K562 (cell line): Measurements from ENCODE around the gene F8A1.

ENCODE experiments used
- ARID2 ChIP-seq: fragments of 450-650 bp; IDR thresholded peaks from 2 replicates; pipeline ENCODE4 v1.6.1; 2017; ENCODE audit warnings: antibody characterized with exemption, mild to moderate bottlenecking
- CBFB ChIP-seq: sonication (generic); formaldehyde crosslinking; IDR thresholded peaks from 2 replicates; pipeline ENCODE4 v1.4.0; 2020; ENCODE audit warnings: mild to moderate bottlenecking, missing genetic modification reagents
- CBX8 ChIP-seq: fragments of 200-600 bp; sonication (generic); IDR thresholded peaks from 2 replicates; pipeline ENCODE4 v1.6.1; 2012; ENCODE audit warnings: borderline replicate concordance, mixed run types, low read depth, mild to moderate bottlenecking, moderate library complexity, mixed read lengths, low read length, control low read depth, inconsistent platforms; ENCODE audit not compliant: poor library complexity, severe bottlenecking; ENCODE audit errors: extremely low read depth
- FOXM1 ChIP-seq, 2 experiments: fragments of 450-650 bp in 1 of 2; sonication (generic) in 1 of 2; formaldehyde crosslinking in 1 of 2; IDR thresholded peaks; 2 replicates each; pipeline versions ENCODE4 v1.6.1 to v1.9.0; 2017 to 2022; ENCODE audit warnings: low read depth in 2 of 2, mild to moderate bottlenecking in 2 of 2, missing genetic modification reagents in 1 of 2, moderate library complexity in 1 of 2
- PHF8 ChIP-seq: fragments of 200-600 bp; sonication (generic); IDR thresholded peaks from 2 replicates; pipeline ENCODE4 v1.6.1; 2012; ENCODE audit warnings: mixed run types, mild to moderate bottlenecking, inconsistent platforms, low read length, moderate library complexity, borderline replicate concordance
- POLR2A ChIP-seq: fragments of 450-650 bp; conservative IDR thresholded peaks from 2 replicates; pipeline ENCODE4 v1.6.1; 2016
- TRIM28 ChIP-seq: fragments of 450-650 bp; IDR thresholded peaks from 2 replicates; pipeline ENCODE4 v1.6.1; 2017
- ZNF445 ChIP-seq: fragments of 250-450 bp; sonication (Bioruptor Pico); IDR thresholded peaks from 2 replicates; pipeline ENCODE4 v1.4.0; 2020; ENCODE audit warnings: low read depth, mild to moderate bottlenecking, moderate library complexity
- TF ChIP-seq, protein P1 (sequence below): fragments of 450-650 bp; formaldehyde crosslinking; IDR thresholded peaks from 2 replicates; pipeline ENCODE4 v1.4.0; 2022; ENCODE audit warnings: missing genetic modification characterization
- TF ChIP-seq, protein P2 (sequence below), 3 experiments: IDR thresholded peaks in 2 of 3; conservative IDR thresholded peaks in 1 of 3; 2 replicates each; pipeline ENCODE4 v1.5.1; 2011 to 2012; ENCODE audit warnings: low read length in 3 of 3, mild to moderate bottlenecking in 3 of 3, control low read depth in 2 of 3, improper control_type of control experiment in 1 of 3, inconsistent platforms in 1 of 3, low read depth in 1 of 3, mixed read lengths in 1 of 3, moderate library complexity in 1 of 3; ENCODE audit not compliant: insufficient read depth in 2 of 3
- TF ChIP-seq, protein P3 (sequence below): sonication (generic); formaldehyde crosslinking; IDR thresholded peaks from 2 replicates; pipeline ENCODE4 v1.5.0; 2020; ENCODE audit warnings: missing genetic modification reagents
- TF ChIP-seq, protein P4 (sequence below), 3 experiments: fragments of 200-800 bp in 1 of 3; fragments of 250-450 bp in 1 of 3; fragments of 450-650 bp in 1 of 3; sonication (Bioruptor Pico) in 1 of 3; sonication (Bioruptor generic) in 1 of 3; formaldehyde crosslinking in 1 of 3; IDR thresholded peaks; 2 replicates each; pipeline versions ENCODE4 v1.6.1 to v1.8.0; 2016 to 2022; ENCODE audit warnings: mild to moderate bottlenecking in 2 of 3, missing genetic modification characterization in 2 of 3, missing compliant biosample characterization in 1 of 3, moderate library complexity in 1 of 3
- TF ChIP-seq, protein P5 (sequence below): fragments of 450-650 bp; conservative IDR thresholded peaks from 2 replicates; pipeline ENCODE4 v1.6.1; 2016; ENCODE audit warnings: missing genetic modification characterization, low read depth, mild to moderate bottlenecking, missing compliant biosample characterization, moderate library complexity

DNA sequence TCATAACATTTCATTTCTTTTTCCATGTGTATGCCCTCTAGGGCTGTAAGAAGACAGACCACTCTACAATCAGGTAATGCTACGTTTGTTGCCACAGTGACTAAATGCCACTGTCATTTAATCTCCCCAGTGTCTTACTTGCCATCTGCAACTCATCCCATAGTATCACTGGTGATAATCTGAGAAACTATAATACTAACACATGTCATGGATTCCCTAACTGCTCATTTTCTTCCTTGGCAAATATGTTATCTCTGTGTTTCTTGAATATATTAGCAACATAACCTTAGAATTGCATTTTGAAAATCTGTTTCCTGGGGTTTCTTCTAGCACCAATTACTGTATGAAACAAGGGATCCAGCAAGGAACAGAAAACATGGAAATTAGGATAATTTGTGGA, 6.1 kb downstream of the F8A1 start:
- TF ChIP-seq, protein P1, sequence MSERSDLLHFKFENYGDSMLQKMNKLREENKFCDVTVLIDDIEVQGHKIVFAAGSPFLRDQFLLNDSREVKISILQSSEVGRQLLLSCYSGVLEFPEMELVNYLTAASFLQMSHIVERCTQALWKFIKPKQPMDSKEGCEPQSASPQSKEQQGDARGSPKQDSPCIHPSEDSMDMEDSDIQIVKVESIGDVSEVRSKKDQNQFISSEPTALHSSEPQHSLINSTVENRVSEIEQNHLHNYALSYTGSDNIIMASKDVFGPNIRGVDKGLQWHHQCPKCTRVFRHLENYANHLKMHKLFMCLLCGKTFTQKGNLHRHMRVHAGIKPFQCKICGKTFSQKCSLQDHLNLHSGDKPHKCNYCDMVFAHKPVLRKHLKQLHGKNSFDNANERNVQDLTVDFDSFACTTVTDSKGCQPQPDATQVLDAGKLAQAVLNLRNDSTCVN (CRISPR knock-in tag), result no peak
- TF ChIP-seq, protein P2, sequence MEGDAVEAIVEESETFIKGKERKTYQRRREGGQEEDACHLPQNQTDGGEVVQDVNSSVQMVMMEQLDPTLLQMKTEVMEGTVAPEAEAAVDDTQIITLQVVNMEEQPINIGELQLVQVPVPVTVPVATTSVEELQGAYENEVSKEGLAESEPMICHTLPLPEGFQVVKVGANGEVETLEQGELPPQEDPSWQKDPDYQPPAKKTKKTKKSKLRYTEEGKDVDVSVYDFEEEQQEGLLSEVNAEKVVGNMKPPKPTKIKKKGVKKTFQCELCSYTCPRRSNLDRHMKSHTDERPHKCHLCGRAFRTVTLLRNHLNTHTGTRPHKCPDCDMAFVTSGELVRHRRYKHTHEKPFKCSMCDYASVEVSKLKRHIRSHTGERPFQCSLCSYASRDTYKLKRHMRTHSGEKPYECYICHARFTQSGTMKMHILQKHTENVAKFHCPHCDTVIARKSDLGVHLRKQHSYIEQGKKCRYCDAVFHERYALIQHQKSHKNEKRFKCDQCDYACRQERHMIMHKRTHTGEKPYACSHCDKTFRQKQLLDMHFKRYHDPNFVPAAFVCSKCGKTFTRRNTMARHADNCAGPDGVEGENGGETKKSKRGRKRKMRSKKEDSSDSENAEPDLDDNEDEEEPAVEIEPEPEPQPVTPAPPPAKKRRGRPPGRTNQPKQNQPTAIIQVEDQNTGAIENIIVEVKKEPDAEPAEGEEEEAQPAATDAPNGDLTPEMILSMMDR (IDR thresholded peaks at IDR 0.05 in 2 of 3, conservative IDR thresholded peaks at IDR 0.05 in 1 of 3; ENCODE audit: insufficient read depth in 2 of 3, low read depth in 1 of 3, low read length in 3 of 3), result no peak
- TF ChIP-seq ARID2, result no peak
- TF ChIP-seq, protein P3, sequence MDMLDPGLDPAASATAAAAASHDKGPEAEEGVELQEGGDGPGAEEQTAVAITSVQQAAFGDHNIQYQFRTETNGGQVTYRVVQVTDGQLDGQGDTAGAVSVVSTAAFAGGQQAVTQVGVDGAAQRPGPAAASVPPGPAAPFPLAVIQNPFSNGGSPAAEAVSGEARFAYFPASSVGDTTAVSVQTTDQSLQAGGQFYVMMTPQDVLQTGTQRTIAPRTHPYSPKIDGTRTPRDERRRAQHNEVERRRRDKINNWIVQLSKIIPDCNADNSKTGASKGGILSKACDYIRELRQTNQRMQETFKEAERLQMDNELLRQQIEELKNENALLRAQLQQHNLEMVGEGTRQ (CRISPR knock-in tag), result no peak
- TF ChIP-seq FOXM1 (IDR thresholded peaks at IDR 0.05; ENCODE audit: low read depth), result no peak
- TF ChIP-seq FOXM1 (CRISPR knock-in tag; IDR thresholded peaks at IDR 0.05; ENCODE audit: low read depth), result no peak
- TF ChIP-seq, protein P4, sequence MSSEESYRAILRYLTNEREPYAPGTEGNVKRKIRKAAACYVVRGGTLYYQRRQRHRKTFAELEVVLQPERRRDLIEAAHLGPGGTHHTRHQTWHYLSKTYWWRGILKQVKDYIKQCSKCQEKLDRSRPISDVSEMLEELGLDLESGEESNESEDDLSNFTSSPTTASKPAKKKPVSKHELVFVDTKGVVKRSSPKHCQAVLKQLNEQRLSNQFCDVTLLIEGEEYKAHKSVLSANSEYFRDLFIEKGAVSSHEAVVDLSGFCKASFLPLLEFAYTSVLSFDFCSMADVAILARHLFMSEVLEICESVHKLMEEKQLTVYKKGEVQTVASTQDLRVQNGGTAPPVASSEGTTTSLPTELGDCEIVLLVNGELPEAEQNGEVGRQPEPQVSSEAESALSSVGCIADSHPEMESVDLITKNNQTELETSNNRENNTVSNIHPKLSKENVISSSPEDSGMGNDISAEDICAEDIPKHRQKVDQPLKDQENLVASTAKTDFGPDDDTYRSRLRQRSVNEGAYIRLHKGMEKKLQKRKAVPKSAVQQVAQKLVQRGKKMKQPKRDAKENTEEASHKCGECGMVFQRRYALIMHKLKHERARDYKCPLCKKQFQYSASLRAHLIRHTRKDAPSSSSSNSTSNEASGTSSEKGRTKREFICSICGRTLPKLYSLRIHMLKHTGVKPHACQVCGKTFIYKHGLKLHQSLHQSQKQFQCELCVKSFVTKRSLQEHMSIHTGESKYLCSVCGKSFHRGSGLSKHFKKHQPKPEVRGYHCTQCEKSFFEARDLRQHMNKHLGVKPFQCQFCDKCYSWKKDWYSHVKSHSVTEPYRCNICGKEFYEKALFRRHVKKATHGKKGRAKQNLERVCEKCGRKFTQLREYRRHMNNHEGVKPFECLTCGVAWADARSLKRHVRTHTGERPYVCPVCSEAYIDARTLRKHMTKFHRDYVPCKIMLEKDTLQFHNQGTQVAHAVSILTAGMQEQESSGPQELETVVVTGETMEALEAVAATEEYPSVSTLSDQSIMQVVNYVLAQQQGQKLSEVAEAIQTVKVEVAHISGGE (CRISPR knock-in tag; IDR thresholded peaks at IDR 0.05), result no peak
- TF ChIP-seq TRIM28, result no peak
- TF ChIP-seq POLR2A, result no peak
- TF ChIP-seq, protein P5, sequence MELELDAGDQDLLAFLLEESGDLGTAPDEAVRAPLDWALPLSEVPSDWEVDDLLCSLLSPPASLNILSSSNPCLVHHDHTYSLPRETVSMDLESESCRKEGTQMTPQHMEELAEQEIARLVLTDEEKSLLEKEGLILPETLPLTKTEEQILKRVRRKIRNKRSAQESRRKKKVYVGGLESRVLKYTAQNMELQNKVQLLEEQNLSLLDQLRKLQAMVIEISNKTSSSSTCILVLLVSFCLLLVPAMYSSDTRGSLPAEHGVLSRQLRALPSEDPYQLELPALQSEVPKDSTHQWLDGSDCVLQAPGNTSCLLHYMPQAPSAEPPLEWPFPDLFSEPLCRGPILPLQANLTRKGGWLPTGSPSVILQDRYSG (tag), result no peak
- no peak for TF ChIP-seq ZNF445 (CRISPR knock-in tag)
- TF ChIP-seq CBFB (CRISPR knock-in tag), result no peak
- TF ChIP-seq PHF8, result no peak
- TF ChIP-seq CBX8, result no peak
